GM10248 (cell line): ENCODE results near the gene GSTA4.
"Not testable (repeated sequence)": the region's sequence is repeated elsewhere in the genome, so short reads cannot be mapped to it uniquely, and the experiment has no call there.

Experiments
- CTCF ChIA-PET: fragments of 300-600 bp; sonication (Branson Sonifier 250); formaldehyde crosslinking; extraction: SDS; loops from one replicate; lab custom pipeline; 2021; ENCODE audit warnings: antibody characterized with exemption; lab: Yijun Ruan, JAX
- POLR2A ChIA-PET: fragments of 350-650 bp; sonication (Branson Sonifier 250); formaldehyde crosslinking; extraction: SDS; loops from one replicate; lab custom pipeline; 2020; ENCODE audit warnings: antibody characterized with exemption; lab: Yijun Ruan, JAX
- DNase-seq: peaks from one replicate; pipeline ENCODE4 v3.0.0; 2012; ENCODE audit errors: extremely low spot score
- CTCF ChIP-seq: IDR thresholded peaks from 2 replicates; pipeline ENCODE4 v1.5.1; 2012; ENCODE audit warnings: mild to moderate bottlenecking, low read depth; ENCODE audit errors: extremely low read depth, missing control alignments, control extremely low read depth

The GSTA4 gene

GRCh38 chr6:52953911-52954839 is 40.9 kb downstream of the GSTA4 start:
- DNase-seq: no peak
- ChIA-PET POLR2A (no interaction called here), CTCF (interaction anchor here (1.2 to 1.4 kb wide), 2 partner anchors 12 to 36 kb away, joined by 3 to 4 read pairs; no protein-coding TSS in a partner anchor)
- no peak for TF ChIP-seq CTCF

- POLR2A ChIA-PET: no interaction called here
- no peak for TF ChIP-seq CTCF
- no peak for DNase-seq
- CTCF ChIA-PET: interaction anchor here (0.6 to 1.4 kb wide), 4 partner anchors 17 to 114 kb away, joined by 3 read pairs; no protein-coding TSS in a partner anchor
These were observed 48.8 kb downstream of the GSTA4 start for GRCh38 chr6:52946306-52946705.

- DNase-seq, POLR2A ChIA-PET, CTCF ChIA-PET: not testable (repeated sequence)
These were observed 52.3 kb downstream of the GSTA4 start for GRCh38 chr6:52942821-52943220.

GRCh38 chr6:52942221-52942620 is 52.9 kb downstream of the GSTA4 start:
- ChIA-PET POLR2A (no interaction called here), CTCF (no interaction called here)
- no peak for DNase-seq
- no peak for TF ChIP-seq CTCF

- ChIA-PET POLR2A (no interaction called here), CTCF (no interaction called here)
- DNase-seq: no peak
- no peak for TF ChIP-seq CTCF
These were observed 57.2 kb downstream of the GSTA4 start for GRCh38 chr6:52937908-52938307.

- TF ChIP-seq CTCF: no peak
- ChIA-PET CTCF (no interaction called here), POLR2A (no interaction called here)
- DNase-seq: no peak
These were observed 61.3 kb downstream of the GSTA4 start for GRCh38 chr6:52933778-52934177.

GRCh38 chr6:52931351-52931750 is 63.7 kb downstream of the GSTA4 start:
- ChIA-PET POLR2A (no interaction called here), CTCF (interaction anchor here (1.0 kb wide), 1 partner anchor 9 kb away, joined by 4 read pairs; no protein-coding TSS in a partner anchor)
- DNase-seq: no peak
- no peak for TF ChIP-seq CTCF
